NCI-H748 (cell line): ENCODE results near the gene SYNRG.
A peak's percentile ranks its signal among the peaks of the same experiment; 100 is the strongest.

Source experiments
- DNase-seq: peaks from one replicate; lab custom pipeline; 2025; ENCODE audit not compliant: unreplicated experiment; lab: John Stamatoyannopoulos, UW

Gene SYNRG

GRCh38 chr17:37502009-37502936, 106.9 kb downstream of the SYNRG start:
- no peak for DNase-seq

GRCh38 chr17:37500378-37500777, 108.8 kb downstream of the SYNRG start:
- no peak for DNase-seq

DNA sequence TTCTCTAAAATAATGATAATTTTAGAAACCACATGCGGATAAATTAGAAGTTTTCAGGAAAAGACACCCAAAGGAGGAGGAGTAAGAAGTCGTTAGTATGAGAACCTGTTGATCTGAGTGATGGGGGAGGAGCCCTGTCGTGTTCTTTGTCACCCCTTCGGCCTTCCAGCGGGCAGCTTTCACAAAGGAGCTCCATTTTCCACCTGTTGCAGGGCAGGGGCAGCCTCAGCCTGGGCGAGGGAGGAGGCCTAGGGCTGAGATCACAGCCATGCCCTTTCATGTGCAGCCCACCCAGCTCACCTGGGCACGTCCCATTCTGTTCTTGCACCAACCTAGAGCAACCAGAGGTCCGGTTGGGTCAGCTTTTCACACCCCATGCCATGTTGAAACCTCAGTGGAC, 114.2 kb downstream of the SYNRG start:
- DNase-seq, result no peak

DNA sequence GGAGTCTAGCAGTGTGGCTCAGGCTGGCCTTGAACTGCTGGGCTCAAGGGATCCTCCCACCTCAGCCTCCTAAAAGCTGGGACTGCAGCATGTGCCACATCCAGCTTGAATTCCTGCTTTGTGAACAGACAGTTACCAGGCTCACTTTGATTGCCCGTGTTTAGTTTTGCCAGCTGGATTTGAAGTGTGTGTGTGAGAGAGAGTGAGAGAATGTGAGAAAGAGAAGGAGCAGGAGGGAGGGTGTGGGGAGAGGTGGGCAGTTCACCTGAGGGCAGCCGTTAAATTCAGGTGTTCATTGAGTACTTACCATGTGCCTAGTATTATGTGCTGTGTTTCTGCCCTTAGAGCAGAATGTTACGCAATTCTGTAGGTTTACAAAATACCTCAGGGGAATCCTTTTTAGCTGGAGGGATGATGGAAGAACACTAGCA, 114.8 kb downstream of the SYNRG start:
- DNase-seq, result no peak

DNA sequence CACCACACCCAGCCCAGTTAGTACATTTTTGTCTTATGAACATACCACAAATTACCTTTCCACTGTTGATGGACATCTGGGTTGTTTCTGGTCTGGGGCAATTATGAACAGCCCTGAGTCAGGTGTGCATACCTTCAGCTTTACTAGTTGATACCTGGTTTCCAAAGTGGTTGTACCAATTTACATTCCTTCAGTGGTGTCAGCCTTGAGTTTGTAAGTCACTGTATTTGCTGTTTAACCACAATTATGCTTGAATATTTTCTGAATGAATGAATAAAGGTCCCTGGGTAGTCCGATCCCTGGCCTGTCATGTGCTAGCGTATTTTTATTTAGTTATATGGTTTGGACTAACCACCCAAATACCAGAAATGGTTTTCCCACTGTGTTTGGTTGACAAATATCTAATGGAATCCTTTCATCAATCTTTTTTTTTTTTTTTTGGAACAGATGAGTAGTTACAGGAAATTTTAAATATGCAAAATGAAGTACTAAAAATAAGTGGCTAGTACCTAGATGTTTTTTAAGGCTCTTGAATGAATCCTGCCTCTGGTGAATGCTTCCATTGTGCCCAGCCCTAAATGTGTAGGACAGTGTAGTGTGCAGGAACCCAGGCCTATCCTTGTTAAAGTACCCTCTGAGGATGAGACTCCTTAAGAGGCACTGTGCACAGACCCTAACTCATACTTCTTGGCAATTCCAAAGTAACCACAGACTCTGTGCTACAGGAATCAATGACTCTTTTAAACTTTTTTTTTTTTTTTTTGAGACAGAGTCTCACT, 115.8 kb downstream of the SYNRG start:
- DNase-seq, result no peak

DNA sequence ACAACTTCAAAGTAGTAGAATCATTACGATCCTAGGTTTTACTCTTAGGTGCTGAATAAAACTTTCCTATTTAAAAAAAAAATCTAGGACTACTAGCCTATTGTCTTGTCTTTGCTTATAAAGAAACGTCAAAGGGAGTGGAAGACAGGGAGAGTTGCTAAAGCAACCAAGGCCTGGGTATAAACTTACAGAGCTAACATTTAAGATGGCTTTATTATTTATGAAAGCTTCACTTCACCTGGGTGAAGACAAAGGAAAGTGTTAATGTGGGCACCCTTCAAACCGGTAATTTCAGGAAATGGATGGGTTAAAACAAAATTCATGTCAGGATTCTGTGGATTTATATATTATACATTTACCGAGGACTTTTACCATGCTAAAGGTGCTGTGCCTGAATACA, 117.1 kb downstream of the SYNRG start:
- DNase-seq, result no peak

DNA sequence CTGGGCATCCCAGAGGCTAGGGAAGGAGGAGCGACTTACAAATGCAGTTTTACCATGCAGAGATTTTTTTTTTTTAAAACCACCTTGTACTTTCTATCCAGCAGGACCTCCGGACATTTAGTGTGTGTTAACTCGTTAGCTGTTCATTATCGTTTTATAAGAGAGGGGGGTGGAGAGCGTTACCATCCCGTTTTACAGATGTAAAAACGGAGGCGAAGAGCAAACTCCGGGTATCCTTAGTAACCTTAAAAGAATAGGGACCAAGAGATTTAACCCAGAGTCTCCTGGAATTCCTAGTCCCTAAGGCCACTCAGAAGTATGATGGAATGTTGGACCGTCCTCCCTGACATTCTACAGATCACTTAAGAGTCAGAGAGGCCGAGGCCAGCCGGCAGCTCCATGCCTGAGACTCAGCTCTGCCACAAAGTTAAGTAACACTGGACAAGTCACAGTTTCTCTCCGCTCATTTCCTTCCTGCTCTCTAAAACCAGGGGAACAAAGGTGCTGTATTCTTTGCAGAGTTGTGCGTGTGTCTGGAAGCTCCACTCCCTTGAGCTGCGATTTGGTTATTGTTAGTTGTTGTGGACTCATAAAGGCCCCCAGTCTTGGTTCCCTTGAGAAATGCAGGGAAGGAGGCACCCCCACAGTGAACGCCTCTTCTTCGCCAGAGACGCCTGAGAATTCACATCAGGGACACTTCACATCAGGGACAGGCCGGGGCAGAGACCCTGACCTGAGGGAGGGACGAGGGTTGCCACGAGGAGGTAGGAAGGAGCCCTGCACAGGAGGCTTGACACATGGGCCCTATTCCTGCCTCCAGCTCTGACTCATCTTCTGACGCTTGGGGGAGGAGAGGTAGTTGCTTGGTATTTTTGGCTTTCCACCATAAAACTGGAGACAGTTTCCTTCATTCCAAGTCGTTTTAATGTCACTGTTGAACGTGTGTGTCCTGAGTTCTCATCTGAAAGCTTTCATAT, 118.3 kb downstream of the SYNRG start:
- no peak for DNase-seq

DNA sequence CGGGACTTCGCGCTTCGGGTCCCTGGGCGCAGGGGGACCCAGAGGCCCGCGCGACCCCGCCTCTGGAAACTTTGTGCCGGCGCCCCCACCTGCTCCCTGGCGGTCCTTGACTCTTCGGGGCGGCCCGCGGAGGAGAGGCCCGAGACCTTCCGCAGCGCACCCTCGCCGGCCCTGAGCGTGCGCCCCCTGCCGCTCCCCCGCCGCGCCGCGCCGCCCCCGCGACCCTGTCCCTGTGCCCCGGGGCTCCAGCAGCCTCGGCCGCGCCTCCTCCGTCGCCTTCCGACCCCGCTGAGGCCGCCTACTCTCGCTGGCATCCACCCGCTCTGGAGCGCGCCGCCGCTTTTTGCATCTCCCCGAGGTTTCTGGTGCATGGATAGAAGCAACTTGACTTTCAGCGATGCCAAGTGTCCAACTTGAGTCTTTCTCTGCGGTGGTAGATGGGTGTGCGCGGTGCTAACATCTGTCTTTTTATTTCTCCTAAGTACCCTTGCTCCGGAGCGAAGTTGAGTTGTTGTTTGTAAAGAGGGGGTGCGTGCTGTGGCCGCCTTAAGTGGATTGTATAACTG, 119.1 kb downstream of the SYNRG start:
- DNase-seq, result peak; percentile 74

DNA sequence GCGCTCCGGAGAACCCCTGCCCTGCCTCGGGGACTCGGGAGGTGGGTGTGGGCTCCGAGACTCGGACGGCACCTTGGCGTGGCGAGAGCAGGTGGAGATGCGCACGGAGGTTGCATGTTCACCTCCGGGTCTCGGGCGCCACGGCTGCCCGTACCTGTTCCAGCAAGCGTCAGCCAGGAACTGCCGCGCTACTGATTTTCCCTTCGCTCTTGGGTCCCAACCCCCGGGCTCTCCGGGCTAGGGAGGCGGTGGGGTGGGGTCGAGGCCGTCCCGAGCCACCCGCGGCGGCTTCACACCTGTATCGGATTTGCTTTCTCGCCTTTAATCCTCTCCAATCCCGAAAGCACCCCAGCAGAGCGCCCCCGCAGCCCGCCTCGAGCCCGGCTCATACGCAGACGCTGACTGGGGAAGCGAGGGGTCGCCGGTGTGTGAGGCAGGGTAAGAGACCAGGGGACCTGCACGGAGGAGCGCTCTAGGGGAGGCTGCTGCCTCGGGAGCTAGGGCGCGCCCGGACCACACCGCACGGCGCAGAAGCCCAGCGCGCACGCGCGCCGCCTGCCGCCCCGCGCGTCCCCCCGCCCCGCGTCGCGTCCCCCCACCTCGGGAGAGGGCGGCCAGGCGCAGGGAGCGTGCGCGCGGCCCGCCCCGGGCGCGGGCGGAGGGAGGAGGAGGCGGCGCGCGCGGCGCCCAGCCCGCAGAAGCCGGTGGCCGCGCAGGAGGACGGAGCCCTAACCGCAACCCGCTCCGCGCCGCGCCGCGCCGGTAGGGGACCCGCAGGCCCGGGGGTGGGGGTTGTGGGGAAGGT, 119.8 kb downstream of the SYNRG start, which contains the start of gene DUSP14:
TSS of gene DUSP14 (plus strand) at position 695 of the 805 bp plus-strand sequence. CDS start 22,382 bp downstream, outside the sequence.
- DNase-seq, result peak; percentile 92

DNA sequence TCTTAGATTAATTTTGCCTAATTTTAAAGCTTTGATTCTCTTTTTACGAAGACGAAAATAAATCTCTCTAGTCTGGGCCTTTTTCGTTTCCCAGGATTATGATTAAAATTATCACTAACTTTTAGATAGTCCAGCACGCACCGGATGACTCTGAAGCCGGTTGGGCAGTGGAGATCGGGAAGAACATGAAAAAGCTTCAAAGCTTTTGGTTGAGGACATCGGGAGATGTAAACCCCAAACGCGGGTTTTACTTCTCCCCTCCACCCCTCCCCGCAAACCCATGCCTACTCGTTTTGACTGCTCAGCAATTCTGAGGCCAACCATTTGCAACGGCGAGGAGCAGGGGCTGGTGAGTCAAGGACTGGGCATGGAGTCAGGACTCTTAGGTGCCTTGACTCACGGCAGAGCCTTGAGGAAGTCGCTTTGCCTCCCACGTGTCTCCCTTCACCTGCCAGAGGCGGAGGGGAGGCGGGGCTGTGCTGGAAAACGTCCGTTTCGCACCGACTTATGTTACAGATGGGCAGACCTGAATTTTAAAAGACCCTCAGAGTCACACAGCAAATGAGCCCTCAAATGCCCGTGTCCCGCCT, 120.5 kb downstream of the SYNRG start:
- peak; percentile 78 for DNase-seq

DNA sequence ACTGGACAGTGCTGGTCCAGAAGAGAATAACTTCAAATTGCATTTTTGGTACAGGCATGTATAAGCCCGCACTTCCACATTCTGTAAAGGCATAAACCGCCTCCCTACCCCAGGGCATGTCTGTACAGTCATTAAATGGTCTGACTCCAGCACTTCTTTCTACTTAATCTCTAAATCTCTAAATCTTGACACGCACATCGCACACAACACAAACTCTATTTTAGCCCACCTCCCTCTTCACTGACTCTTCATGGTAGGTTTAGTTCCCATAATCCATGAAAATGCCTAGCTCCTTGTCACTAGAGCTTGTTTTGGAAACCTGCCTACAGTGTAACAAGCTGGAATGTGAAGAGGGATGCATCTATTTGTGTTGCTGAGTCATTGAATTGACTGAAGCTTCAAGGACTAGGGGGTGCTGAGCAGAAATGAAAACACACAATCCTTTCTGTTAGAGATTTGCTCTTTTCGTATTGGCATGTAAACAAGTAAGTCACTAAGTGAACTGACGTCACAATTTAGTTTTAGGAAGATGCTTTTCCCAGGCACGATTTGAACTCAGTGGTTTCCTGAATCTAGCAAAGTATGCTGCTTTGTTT, 121.1 kb downstream of the SYNRG start:
- peak; percentile 69 for DNase-seq

GRCh38 chr17:37485938-37486570, 123.2 kb downstream of the SYNRG start:
- no peak for DNase-seq

GRCh38 chr17:37483311-37484039, 125.7 kb downstream of the SYNRG start:
- peak; percentile 24 for DNase-seq

DNA sequence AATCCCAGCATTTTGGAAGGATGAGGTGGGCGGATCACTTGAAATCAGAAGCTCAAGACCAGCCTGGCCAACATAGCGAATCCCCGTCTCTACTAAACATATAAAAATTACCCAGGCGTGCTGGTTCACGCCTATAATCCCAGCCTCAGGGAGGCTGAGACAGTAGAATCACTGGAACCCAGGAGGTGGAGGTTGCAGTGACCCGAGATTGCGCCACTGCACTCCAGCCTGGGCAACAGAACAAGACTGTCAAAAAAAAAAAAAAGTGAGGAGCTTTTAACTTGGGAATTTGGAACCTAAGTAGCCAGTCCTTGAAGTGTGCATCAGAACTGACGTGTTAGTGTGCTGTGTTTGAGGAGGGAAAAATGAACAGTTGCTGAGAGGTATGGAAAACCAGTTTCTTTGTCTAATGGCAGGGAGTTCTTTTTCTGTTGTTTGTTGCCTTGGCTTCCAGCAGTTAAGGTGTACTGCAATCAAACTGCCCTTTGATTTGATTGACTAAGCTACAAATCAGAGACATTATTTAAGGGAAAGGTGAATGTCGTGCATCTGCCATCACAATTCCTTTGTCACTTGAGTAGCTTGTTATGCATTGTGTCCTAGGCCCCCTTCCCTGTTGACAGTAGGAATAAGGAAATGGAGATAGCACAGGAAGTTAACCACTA, 128.1 kb downstream of the SYNRG start:
- no peak for DNase-seq

DNA sequence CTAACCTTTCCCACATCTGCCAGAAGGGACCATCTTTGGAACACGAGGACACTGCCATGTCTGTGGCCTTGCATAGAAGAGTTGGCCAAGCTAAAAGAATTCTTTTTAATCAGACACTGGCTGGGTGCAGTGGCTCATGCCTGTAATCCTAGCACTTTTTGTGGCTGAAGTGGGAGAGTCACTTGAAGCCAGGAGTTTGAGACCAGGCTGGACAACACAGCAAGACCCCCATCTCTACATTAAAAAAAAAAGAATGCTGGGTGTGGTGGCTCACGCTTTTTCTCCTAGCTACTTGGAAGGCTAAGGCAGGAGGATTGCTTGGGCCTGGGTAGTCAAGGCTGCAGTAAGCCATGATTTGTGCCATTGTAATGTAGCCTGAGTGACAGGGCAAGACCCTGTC, 128.8 kb downstream of the SYNRG start:
- no peak for DNase-seq

- no peak for DNase-seq
These were observed 130.2 kb downstream of the SYNRG start for GRCh38 chr17:37479025-37479424.

- no peak for DNase-seq
These were observed 131.0 kb downstream of the SYNRG start for GRCh38 chr17:37478187-37478586.
